Measurements from ENCODE around the gene TMSB15A. TPM values are rescaled to one million over a fixed set of nuclear protein-coding genes. Genes with fewer than 3 reads are reported as not detected.
A peak's percentile ranks its signal among the peaks of the same experiment; 100 is the strongest.

Gene TMSB15A
- total RNA-seq: not detected

- H3K27ac ChIP-seq: no peak within 1 kb of the TSS
- DNase-seq: peak; percentile 69 to 81 (median 72)
- intact Hi-C loops (cut with DNase I): no loop called here
These were observed at the start of gene TMSB15A for GRCh38 chrX:102515975-102516941. Gene TMSB15A, minus strand, starts transcription at chrX:102516739.

DNA sequence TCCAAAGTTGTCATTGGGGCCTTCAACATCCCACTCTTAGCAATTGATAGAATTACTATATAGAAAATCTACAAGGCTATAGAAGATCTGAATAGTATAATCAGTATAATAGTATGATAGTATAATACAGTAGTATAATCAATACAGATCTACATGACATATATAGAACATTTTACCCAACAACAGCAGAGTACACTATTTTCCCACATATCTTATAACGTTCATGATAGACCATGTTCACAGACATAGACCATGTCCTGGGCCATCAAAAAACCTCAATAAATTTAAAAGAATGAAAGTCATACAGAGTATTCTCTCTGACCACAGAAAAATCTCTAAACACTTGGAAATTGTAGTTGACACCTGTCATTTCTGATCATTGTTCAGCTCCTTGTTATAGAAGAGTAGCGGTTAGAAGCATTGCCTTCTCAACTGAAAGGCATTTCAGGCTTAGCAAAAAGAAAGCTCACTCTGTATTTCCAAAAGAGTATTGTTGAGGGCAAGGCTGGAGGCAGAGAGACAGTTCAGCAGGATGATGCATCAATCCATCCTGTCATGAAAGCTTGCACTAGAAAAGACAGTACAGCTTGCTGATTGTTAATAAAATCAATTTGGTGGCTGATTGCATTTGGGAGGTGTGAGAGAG, 44.0 kb upstream of the TMSB15A start:
- no peaks in the 10 kb centered on the region for H3K27me3 ChIP-seq
- H3K4me3 ChIP-seq: no peak overlapping the region
- no peaks in the 10 kb centered on the region for H3K4me1 ChIP-seq
- ATAC-seq (no peak), DNase-seq (no peak)
- no peaks in the 10 kb centered on the region for H3K36me3 ChIP-seq (replicated peaks in 1 of 2; ENCODE audit: insufficient read depth in 1 of 2, low read depth in 2 of 2)
- intact Hi-C loops (cut with DNase I): no loop called here
- TF ChIP-seq, protein P1, sequence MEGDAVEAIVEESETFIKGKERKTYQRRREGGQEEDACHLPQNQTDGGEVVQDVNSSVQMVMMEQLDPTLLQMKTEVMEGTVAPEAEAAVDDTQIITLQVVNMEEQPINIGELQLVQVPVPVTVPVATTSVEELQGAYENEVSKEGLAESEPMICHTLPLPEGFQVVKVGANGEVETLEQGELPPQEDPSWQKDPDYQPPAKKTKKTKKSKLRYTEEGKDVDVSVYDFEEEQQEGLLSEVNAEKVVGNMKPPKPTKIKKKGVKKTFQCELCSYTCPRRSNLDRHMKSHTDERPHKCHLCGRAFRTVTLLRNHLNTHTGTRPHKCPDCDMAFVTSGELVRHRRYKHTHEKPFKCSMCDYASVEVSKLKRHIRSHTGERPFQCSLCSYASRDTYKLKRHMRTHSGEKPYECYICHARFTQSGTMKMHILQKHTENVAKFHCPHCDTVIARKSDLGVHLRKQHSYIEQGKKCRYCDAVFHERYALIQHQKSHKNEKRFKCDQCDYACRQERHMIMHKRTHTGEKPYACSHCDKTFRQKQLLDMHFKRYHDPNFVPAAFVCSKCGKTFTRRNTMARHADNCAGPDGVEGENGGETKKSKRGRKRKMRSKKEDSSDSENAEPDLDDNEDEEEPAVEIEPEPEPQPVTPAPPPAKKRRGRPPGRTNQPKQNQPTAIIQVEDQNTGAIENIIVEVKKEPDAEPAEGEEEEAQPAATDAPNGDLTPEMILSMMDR (IDR thresholded peaks at IDR 0.05): no peak
- TF ChIP-seq POLR2A (IDR thresholded peaks at IDR 0.05): no peak
- WGBS, 2 donors: 59 to 68% methylated on average over 2 of the region's 2 CpGs
- no peaks in the 10 kb centered on the region for H3K9me3 ChIP-seq
- no peak overlapping the region for H3K27ac ChIP-seq

More at GRCh38 chrX:102515975-102516941, at the start of gene TMSB15A:
- ATAC-seq: peak; percentile 95
- H3K4me1 ChIP-seq: peaks cover 8% of the 10 kb centered on the region
- no peak for TF ChIP-seq POLR2A (IDR thresholded peaks at IDR 0.05)
- TF ChIP-seq, protein P1 (IDR thresholded peaks at IDR 0.05): no peak
- WGBS, 2 donors: 0% methylated on average over 11 to 19 of the region's 62 CpGs
- peak within 1 kb of the TSS in 1 of 2 donors; percentile 20 for H3K4me3 ChIP-seq
- no peaks in the 10 kb centered on the region for H3K27me3 ChIP-seq
- H3K36me3 ChIP-seq (replicated peaks in 1 of 2; ENCODE audit: insufficient read depth in 1 of 2, low read depth in 2 of 2): no peaks in the 10 kb centered on the region
- no peaks in the 10 kb centered on the region for H3K9me3 ChIP-seq

GRCh38 chrX:102558607-102559006, 42.1 kb upstream of the TMSB15A start:
- Histone ChIP-seq H3K4me1 (no peaks in the 10 kb centered on the region), H3K27ac (no peak overlapping the region), H3K27me3 (no peaks in the 10 kb centered on the region), H3K36me3 (replicated peaks in 1 of 2; ENCODE audit: insufficient read depth in 1 of 2, low read depth in 2 of 2) (no peaks in the 10 kb centered on the region), H3K4me3 (no peak overlapping the region), H3K9me3 (no peaks in the 10 kb centered on the region)
- TF ChIP-seq POLR2A (IDR thresholded peaks at IDR 0.05): no peak
- TF ChIP-seq, protein P1 (IDR thresholded peaks at IDR 0.05): no peak
- 72 to 92% methylated on average over 2 of the region's 2 CpGs for WGBS, 2 donors
- no peak for ATAC-seq
- intact Hi-C loops (cut with DNase I): no loop called here
- DNase-seq: no peak

DNA sequence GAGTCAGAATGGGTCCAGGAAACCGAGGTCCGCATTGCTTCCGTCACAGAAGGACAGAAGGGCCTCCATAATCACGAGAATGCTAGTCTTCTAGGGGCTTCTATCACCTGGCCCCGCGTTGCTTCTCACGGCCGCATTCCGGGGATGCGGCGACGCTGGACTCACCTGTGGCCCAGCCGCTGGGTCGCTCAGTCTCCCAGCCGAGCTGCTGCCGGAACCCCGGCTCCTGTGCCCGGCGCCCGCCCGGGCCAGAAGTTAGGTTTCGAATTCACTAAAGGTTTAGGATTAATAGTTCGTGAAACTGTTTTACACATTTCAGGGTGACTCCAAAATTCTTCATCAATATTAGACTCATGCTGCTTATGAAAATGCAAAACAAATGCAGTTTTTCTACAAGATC, 31.7 kb upstream of the TMSB15A start:
- Histone ChIP-seq H3K9me3 (no peaks in the 10 kb centered on the region), H3K36me3 (replicated peaks in 1 of 2; ENCODE audit: insufficient read depth in 1 of 2, low read depth in 2 of 2) (no peaks in the 10 kb centered on the region), H3K4me3 (no peak overlapping the region), H3K4me1 (no peaks in the 10 kb centered on the region), H3K27me3 (no peaks in the 10 kb centered on the region), H3K27ac (no peak overlapping the region)
- intact Hi-C loops (cut with DNase I): no loop called here
- no peak for DNase-seq
- ATAC-seq: no peak
- WGBS, 2 donors: 89 to 91% methylated on average over 13 to 17 of the region's 23 CpGs
- TF ChIP-seq POLR2A (IDR thresholded peaks at IDR 0.05): no peak
- TF ChIP-seq, protein P1 (IDR thresholded peaks at IDR 0.05): no peak
